ENCODE measurements around the gene RAB37. TPM values are rescaled to one million over a fixed set of nuclear protein-coding genes. Genes with fewer than 3 reads are reported as not detected.

RAB37 gene
- total RNA-seq, 1 donor: 0.09 TPM

DNA sequence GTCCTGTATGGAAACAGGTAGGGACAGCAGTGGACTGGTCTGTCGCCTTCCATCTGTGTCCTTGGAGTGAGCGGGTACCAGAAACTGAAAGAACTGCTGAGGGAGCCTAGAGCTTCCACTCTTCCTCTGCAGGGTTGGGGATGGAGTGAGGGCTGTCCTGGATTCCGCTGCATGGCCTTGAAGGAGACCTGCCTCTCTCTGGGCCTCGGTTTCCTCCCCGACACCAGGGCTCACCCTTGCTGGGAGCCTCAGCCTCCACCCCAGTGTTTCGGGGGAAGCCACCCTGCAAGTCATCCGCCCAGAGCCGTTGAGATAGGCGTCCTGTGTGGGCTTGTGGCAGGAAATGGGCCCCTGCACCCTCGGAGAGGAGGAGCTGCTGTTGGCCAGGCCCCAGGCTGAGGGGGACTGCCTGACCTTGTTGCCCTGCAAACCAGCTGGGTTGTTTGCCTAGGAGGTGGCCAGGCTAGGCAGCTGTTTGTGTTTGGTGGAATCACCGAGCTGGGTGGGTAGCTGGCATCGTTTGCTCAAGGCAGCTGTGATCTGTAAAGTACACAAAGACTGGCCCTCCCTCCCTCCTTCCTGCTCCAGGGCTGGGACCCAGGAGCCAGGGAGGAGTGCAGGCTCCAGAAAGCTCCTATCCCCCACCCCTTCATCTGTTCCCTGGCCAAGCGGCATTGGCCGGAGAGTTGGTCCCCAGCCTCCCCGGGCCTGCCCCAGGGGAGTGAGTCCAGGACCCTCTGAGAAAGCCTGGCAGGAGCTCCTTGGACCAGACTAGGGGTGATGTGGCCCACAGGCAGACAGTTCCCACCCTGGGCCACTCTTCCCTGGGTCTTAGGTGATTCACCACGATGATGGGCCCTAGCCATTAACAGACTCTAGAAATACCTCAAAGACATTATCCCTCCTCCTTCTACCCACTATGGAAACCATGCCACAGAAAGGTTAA is 1.3 kb downstream of the RAB37 start:
- no peak overlapping the region for H3K4me3 ChIP-seq (ENCODE audit: low read depth, low read length)
- no peak for DNase-seq (ENCODE audit: low read depth)
- TF ChIP-seq, protein P1, sequence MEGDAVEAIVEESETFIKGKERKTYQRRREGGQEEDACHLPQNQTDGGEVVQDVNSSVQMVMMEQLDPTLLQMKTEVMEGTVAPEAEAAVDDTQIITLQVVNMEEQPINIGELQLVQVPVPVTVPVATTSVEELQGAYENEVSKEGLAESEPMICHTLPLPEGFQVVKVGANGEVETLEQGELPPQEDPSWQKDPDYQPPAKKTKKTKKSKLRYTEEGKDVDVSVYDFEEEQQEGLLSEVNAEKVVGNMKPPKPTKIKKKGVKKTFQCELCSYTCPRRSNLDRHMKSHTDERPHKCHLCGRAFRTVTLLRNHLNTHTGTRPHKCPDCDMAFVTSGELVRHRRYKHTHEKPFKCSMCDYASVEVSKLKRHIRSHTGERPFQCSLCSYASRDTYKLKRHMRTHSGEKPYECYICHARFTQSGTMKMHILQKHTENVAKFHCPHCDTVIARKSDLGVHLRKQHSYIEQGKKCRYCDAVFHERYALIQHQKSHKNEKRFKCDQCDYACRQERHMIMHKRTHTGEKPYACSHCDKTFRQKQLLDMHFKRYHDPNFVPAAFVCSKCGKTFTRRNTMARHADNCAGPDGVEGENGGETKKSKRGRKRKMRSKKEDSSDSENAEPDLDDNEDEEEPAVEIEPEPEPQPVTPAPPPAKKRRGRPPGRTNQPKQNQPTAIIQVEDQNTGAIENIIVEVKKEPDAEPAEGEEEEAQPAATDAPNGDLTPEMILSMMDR (IDR thresholded peaks at IDR 0.05; ENCODE audit: insufficient read depth, low read length): no peak

- TF ChIP-seq, protein P1 (IDR thresholded peaks at IDR 0.05; ENCODE audit: insufficient read depth, low read length): no peak
- H3K4me3 ChIP-seq (ENCODE audit: low read depth, low read length): no peak overlapping the region
- DNase-seq (ENCODE audit: low read depth): no peak
These were observed 2.3 kb downstream of the RAB37 start for GRCh38 chr17:74739227-74739831.

GRCh38 chr17:74740173-74740572 is 3.1 kb downstream of the RAB37 start:
- no peak for DNase-seq (ENCODE audit: low read depth)
- no peak overlapping the region for H3K4me3 ChIP-seq (ENCODE audit: low read depth, low read length)
- TF ChIP-seq, protein P1 (IDR thresholded peaks at IDR 0.05; ENCODE audit: insufficient read depth, low read length): no peak

DNA sequence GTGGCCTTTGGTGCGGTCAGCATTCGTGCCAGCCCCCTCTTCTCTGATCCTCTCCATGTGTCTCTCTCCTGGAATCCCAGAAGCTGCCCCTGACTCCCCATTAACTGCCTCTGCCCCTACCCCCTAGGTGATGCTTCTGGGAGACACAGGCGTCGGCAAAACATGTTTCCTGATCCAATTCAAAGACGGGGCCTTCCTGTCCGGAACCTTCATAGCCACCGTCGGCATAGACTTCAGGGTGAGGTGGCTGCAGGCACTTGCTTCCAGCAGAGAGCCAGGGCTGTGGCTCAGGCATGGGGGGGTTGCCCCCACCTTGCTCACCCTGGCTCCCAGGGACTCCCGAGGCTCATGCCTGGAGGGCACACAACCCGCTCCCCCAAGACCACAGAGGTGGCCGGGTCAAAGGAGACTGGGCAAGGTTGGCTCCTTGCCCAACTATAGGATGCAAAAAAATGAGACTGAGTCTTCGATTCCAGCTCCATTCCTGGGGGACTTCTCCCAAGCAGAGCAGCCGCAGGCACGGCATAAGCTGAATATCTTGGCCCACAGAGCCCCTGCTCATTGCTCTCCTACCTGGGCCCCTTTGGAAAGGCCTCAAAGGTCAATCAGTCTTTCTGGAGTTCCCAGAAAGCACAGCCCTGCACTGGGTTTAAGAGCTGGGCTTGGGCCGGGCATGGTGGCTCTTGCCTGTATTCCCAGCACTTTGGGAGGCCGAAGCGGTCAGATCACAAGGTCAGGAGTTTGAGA is 3.8 kb downstream of the RAB37 start:
- H3K4me3 ChIP-seq (ENCODE audit: low read depth, low read length): no peak overlapping the region
- DNase-seq (ENCODE audit: low read depth): no peak
- TF ChIP-seq, protein P1 (IDR thresholded peaks at IDR 0.05; ENCODE audit: insufficient read depth, low read length): no peak

DNA sequence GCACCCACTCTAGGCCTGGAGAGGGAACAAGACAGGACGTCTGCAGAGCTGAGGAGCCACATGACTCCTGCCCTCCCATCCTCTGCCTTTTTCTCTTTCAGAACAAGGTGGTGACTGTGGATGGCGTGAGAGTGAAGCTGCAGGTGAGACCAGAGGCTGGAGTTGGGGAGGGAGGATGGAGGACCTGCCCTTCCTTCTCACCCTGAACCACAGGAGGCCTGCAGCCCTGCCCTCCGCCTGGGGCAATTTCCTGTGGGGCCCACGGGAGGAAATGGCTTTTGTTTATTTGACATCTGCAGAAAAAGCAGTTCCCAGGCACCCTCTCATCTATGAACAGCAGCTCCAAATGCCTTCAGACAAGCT is 5.1 kb downstream of the RAB37 start:
- no peak for DNase-seq (ENCODE audit: low read depth)
- TF ChIP-seq, protein P1 (IDR thresholded peaks at IDR 0.05; ENCODE audit: insufficient read depth, low read length): no peak
- H3K4me3 ChIP-seq (ENCODE audit: low read depth, low read length): no peak overlapping the region

GRCh38 chr17:74742978-74743545 is 6.0 kb downstream of the RAB37 start:
- H3K4me3 ChIP-seq (ENCODE audit: low read depth, low read length): no peak overlapping the region
- no peak for DNase-seq (ENCODE audit: low read depth)
- TF ChIP-seq, protein P1 (IDR thresholded peaks at IDR 0.05; ENCODE audit: insufficient read depth, low read length): no peak
